ENCODE data around the gene NUDT15.

NUDT15 gene

GRCh38 chr13:48012668-48013067 is 24.9 kb upstream of the NUDT15 start:
- no peak overlapping the region for H3K4me3 ChIP-seq (ENCODE audit: low read depth, low read length)
- no peak for TF ChIP-seq CTCF (IDR thresholded peaks at IDR 0.05; ENCODE audit: insufficient read depth, low read depth, low read length, missing control alignments)
- no peak for DNase-seq (ENCODE audit: low read depth)

- no peak for TF ChIP-seq CTCF (IDR thresholded peaks at IDR 0.05; ENCODE audit: insufficient read depth, low read depth, low read length, missing control alignments)
- H3K4me3 ChIP-seq (ENCODE audit: low read depth, low read length), result no peak overlapping the region
- DNase-seq (ENCODE audit: low read depth), result no peak
Measured at GRCh38 chr13:48014359-48014758, 23.2 kb upstream of the NUDT15 start.

GRCh38 chr13:48018637-48019036 is 18.9 kb upstream of the NUDT15 start:
- H3K4me3 ChIP-seq (ENCODE audit: low read depth, low read length), result no peak overlapping the region
- TF ChIP-seq CTCF (IDR thresholded peaks at IDR 0.05; ENCODE audit: insufficient read depth, low read depth, low read length, missing control alignments), result no peak
- DNase-seq (ENCODE audit: low read depth), result no peak

- no peak for TF ChIP-seq CTCF (IDR thresholded peaks at IDR 0.05; ENCODE audit: insufficient read depth, low read depth, low read length, missing control alignments)
- no peak overlapping the region for H3K4me3 ChIP-seq (ENCODE audit: low read depth, low read length)
- no peak for DNase-seq (ENCODE audit: low read depth)
Measured at GRCh38 chr13:48019796-48020195, 17.7 kb upstream of the NUDT15 start.

GRCh38 chr13:48028066-48028465 is 9.5 kb upstream of the NUDT15 start:
- TF ChIP-seq CTCF (IDR thresholded peaks at IDR 0.05; ENCODE audit: insufficient read depth, low read depth, low read length, missing control alignments), result no peak
- no peak for DNase-seq (ENCODE audit: low read depth)
- H3K4me3 ChIP-seq (ENCODE audit: low read depth, low read length), result no peak overlapping the region

GRCh38 chr13:48029859-48030258 is 7.7 kb upstream of the NUDT15 start:
- no peak overlapping the region for H3K4me3 ChIP-seq (ENCODE audit: low read depth, low read length)
- no peak for DNase-seq (ENCODE audit: low read depth)
- TF ChIP-seq CTCF (IDR thresholded peaks at IDR 0.05; ENCODE audit: insufficient read depth, low read depth, low read length, missing control alignments), result no peak

- H3K4me3 ChIP-seq (ENCODE audit: low read depth, low read length), result peak overlapping the region; percentile 85
- TF ChIP-seq CTCF (IDR thresholded peaks at IDR 0.05; ENCODE audit: insufficient read depth, low read depth, low read length, missing control alignments), result no peak
- peak; percentile 24 for DNase-seq (ENCODE audit: low read depth)
Measured at GRCh38 chr13:48038761-48039160, 1.2 kb downstream of the NUDT15 start.
